A549 (cell line): Measurements from ENCODE around the gene PHRF1. TPM values are rescaled to one million over a fixed set of nuclear protein-coding genes. Genes with fewer than 3 reads are reported as not detected.

Source experiments
- ATAC-seq, 2 experiments: fragments of 200-7000 bp in 1 of 2; fragments of >200 bp in 1 of 2; cut with Nextera tagmentation in 1 of 2; cut with Tn5 transposase in 1 of 2; 3 replicates each; pipeline versions ENCODE4 v1.8.0 to v1.9.1; 2018 to 2020; ENCODE audit warnings: mild to moderate bottlenecking in 1 of 2, moderate library complexity in 1 of 2
- CTCF ChIA-PET: fragments of 300-600 bp; sonication (Branson Sonifier 250); formaldehyde crosslinking; extraction: SDS; loops from one replicate; lab custom pipeline; 2021; ENCODE audit warnings: antibody characterized with exemption, inconsistent platforms; lab: Yijun Ruan, JAX
- POLR2A ChIA-PET: fragments of 350-600 bp; formaldehyde crosslinking; extraction: SDS; loops from one replicate; lab custom pipeline; 2021; ENCODE audit warnings: antibody characterized with exemption, inconsistent platforms; lab: Yijun Ruan, JAX
- DNase-seq, 2 experiments: peaks; one replicate each; pipeline versions ENCODE4 v3.0.0 to v3.0.0-alpha.2; 2011 to 2016; ENCODE audit warnings: low read depth in 1 of 2, low spot score in 1 of 2
- FAIRE-seq: peaks from 2 replicates; lab custom pipeline; 2011; peaks lifted over from hg19 to GRCh38; lab: Jason Lieb, UNC
- H3K27ac ChIP-seq, 2 experiments: fragments of >200 bp; sonication (Bioruptor Twin); formaldehyde crosslinking; 3 replicates each; pipeline ENCODE4 v1.5.1; 2016 to 2017
- H3K4me1 ChIP-seq: fragments of >200 bp; sonication (Bioruptor Twin); formaldehyde crosslinking; 3 replicates; pipeline ENCODE4 v1.6.1; 2016
- H3K4me2 ChIP-seq: fragments of >200 bp; sonication (Bioruptor Twin); formaldehyde crosslinking; 3 replicates; pipeline ENCODE4 v1.6.1; 2016
- H3K4me3 ChIP-seq: fragments of >200 bp; sonication (Bioruptor Twin); formaldehyde crosslinking; 3 replicates; pipeline ENCODE4 v1.5.1; 2016
- H3K9me3 ChIP-seq: fragments of >200 bp; sonication (Bioruptor Twin); formaldehyde crosslinking; 3 replicates; pipeline ENCODE4 v1.6.1; 2016
- BCL3 ChIP-seq: fragments of >200 bp; sonication (Bioruptor Twin); formaldehyde crosslinking; IDR thresholded peaks from 3 replicates; pipeline ENCODE4 v1.6.1; 2016
- CHD4 ChIP-seq: fragments of 200-600 bp; sonication (generic); IDR thresholded peaks from 2 replicates; pipeline ENCODE4 v1.6.1; 2016; ENCODE audit warnings: antibody characterized with exemption, mild to moderate bottlenecking, borderline replicate concordance
- CTCF ChIP-seq: fragments of >200 bp; sonication (Bioruptor Twin); formaldehyde crosslinking; IDR thresholded peaks from 3 replicates; pipeline ENCODE4 v1.5.1; 2016
- EHMT2 ChIP-seq: fragments of 200-600 bp; sonication (generic); IDR thresholded peaks from 2 replicates; pipeline ENCODE4 v1.6.1; 2016; ENCODE audit warnings: antibody characterized with exemption, low read depth, mild to moderate bottlenecking, moderate library complexity
- FOSB ChIP-seq: fragments of 250-450 bp; sonication (Bioruptor Pico); IDR thresholded peaks from 2 replicates; pipeline ENCODE4 v1.5.0; 2020; ENCODE audit warnings: mild to moderate bottlenecking, moderate library complexity
- FOXS1 ChIP-seq: fragments of 250-450 bp; sonication (Bioruptor Pico); IDR thresholded peaks from 2 replicates; pipeline ENCODE4 v1.5.0; 2020; ENCODE audit warnings: mild to moderate bottlenecking, moderate library complexity
- HMGXB4 ChIP-seq: fragments of 250-450 bp; sonication (Bioruptor Pico); IDR thresholded peaks from 2 replicates; pipeline ENCODE4 v1.5.0; 2021; ENCODE audit warnings: mild to moderate bottlenecking, moderate library complexity, borderline replicate concordance
- JUN ChIP-seq, 2 experiments: fragments of >200 bp; sonication (Bioruptor Twin); formaldehyde crosslinking; IDR thresholded peaks; 2 replicates in 1 of 2; 3 replicates in 1 of 2; pipeline ENCODE4 v1.6.1; 2016 to 2017
- KDM1A ChIP-seq: fragments of 200-600 bp; sonication (generic); IDR thresholded peaks from 2 replicates; pipeline ENCODE4 v1.6.1; 2016; ENCODE audit warnings: low read depth, mild to moderate bottlenecking
- MAFK ChIP-seq: fragments of 450-650 bp; IDR thresholded peaks from 2 replicates; pipeline ENCODE4 v1.6.1; 2014; ENCODE audit not compliant: partially characterized antibody
- MAX ChIP-seq: IDR thresholded peaks from 2 replicates; pipeline ENCODE4 v1.6.1; 2012
- MAZ ChIP-seq: fragments of 150-350 bp; IDR thresholded peaks from 2 replicates; pipeline ENCODE4 v1.6.1; 2014; ENCODE audit warnings: antibody characterized with exemption, low read depth, low read length, borderline replicate concordance
- MYC ChIP-seq: IDR thresholded peaks from 2 replicates; pipeline ENCODE4 v1.6.1; 2012; ENCODE audit warnings: mild to moderate bottlenecking, inconsistent platforms, low read length, improper control_type of control experiment, borderline replicate concordance
- NFE2L2 ChIP-seq: fragments of 150-350 bp; conservative IDR thresholded peaks from 2 replicates; pipeline ENCODE4 v1.6.1; 2014; ENCODE audit warnings: low read length
- NR3C1 ChIP-seq: fragments of >200 bp; sonication (Bioruptor Twin); formaldehyde crosslinking; IDR thresholded peaks from 3 replicates; pipeline ENCODE4 v1.6.1; 2017
- PHF8 ChIP-seq: fragments of 200-600 bp; sonication (generic); IDR thresholded peaks from 2 replicates; pipeline ENCODE4 v1.6.1; 2016; ENCODE audit warnings: low read depth, mild to moderate bottlenecking, antibody characterized with exemption, moderate library complexity, borderline replicate concordance
- POLR2AphosphoS2 ChIP-seq: conservative IDR thresholded peaks from 2 replicates; pipeline ENCODE4 v1.6.1; 2012; ENCODE audit warnings: low read length, improper control_type of control experiment, inconsistent platforms
- RAD21 ChIP-seq, 2 experiments: fragments of >200 bp in 1 of 2; sonication (Bioruptor Twin) in 1 of 2; formaldehyde crosslinking in 1 of 2; IDR thresholded peaks in 1 of 2; conservative IDR thresholded peaks in 1 of 2; 2 replicates in 1 of 2; 3 replicates in 1 of 2; pipeline ENCODE4 v1.6.1; 2012 to 2018; ENCODE audit warnings: inconsistent platforms in 1 of 2
- SMC3 ChIP-seq: fragments of >200 bp; sonication (Bioruptor Twin); formaldehyde crosslinking; IDR thresholded peaks from 3 replicates; pipeline ENCODE4 v1.6.1; 2018; ENCODE audit warnings: inconsistent platforms
- ZFP36 ChIP-seq: fragments of 450-650 bp; IDR thresholded peaks from 2 replicates; pipeline ENCODE4 v1.6.1; 2014; ENCODE audit warnings: borderline replicate concordance; ENCODE audit not compliant: partially characterized antibody
- ZSCAN20 ChIP-seq: fragments of 250-450 bp; sonication (Bioruptor Pico); IDR thresholded peaks from 2 replicates; pipeline ENCODE4 v1.8.0; 2022; ENCODE audit warnings: mild to moderate bottlenecking, moderate library complexity
- WGBS: methylation state at CpG from one replicate; pipeline ENCODE4 v1.1.6; 2017; ENCODE audit errors: missing lambda C conversion rate; 5-methylcytosine and 5-hydroxymethylcytosine counted together
- polyA plus RNA-seq, 4 experiments: library from polyadenylated mRNA; depleted of rRNA in 3 of 4; stranded (reverse); fragments of >200 nt; fragmentation: RNase III in 1 of 4; extraction: RNeasy Plus Mini Kit Qiagen cat#74134 plus additional on column Dnase treatment in 1 of 4; gene quantifications; 2 replicates in 3 of 4; 3 replicates in 1 of 4; pipeline ENCODE4 v1.2.3, GENCODE V29; 2011 to 2017
- TF ChIP-seq, protein P1 (sequence below): IDR thresholded peaks from 2 replicates; pipeline ENCODE4 v1.6.1; 2012; ENCODE audit warnings: low read depth, borderline replicate concordance

The PHRF1 gene
- polyA plus RNA-seq, 2 of the 4 experiments (the other 2 are of a cell fraction), result 10.8 to 25.3 TPM

DNA sequence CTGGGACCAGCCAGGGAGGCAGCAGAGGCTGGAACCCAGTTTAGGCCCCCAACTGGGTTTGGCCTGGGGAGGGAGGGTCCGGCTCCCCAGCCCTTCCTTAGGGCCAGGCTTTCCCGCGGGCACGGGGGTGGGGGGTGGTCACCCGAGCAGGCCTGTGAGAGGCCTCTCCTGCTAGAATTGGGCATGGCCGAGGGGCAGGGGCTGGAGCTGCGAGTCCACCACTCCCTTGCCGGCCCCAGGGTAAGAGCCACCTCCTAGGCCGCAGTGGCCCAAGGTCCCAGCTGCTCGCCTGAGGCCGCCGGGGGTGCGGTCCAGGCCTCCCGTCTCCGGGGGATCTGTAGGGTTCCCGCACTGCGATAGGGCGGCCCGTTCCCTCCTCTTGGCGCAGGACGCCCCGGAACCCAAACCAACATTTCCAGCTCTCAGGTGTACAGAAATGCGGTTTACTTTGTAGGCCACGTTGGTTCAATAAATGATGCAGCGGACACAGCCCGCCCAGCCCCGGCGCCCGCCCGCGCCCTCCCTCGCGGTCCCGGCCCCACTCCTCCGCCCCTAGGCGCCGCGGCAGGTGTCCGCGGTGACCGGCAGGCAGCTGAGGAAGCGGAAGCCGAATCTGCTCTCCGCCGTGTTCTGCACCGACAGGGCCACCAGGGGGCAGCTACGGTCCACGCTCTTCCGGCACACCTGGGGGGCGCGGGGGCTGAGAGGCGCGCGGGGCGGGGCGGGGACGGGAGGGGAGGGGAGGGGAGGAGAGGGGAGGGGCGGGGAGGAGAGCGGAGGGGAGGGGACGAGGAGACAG, 21.6 kb upstream of the PHRF1 start:
- H3K9me3 ChIP-seq, result no peaks in the 10 kb centered on the region
- ChIA-PET POLR2A (interaction anchor here (0.9 to 1.0 kb wide), 2 partner anchors 14 to 21 kb away, joined by 3 to 4 read pairs; no protein-coding TSS in a partner anchor), CTCF (interaction anchor here (0.6 to 5.9 kb wide), 34 partner anchors 10 to 248 kb away, joined by 3 to 66 read pairs (median 4); partner anchors contain the start of genes EPS8L2, HRAS and TMEM80)
- H3K4me1 ChIP-seq, result peaks cover 19% of the 10 kb centered on the region
- TF ChIP-seq HMGXB4 (no peak), MAFK (no peak), SMC3 (peak; percentile 72; the same call in 2 of the 3 replicates), RAD21 (conservative IDR thresholded peaks at IDR 0.05 in 1 of 2, IDR thresholded peaks at IDR 0.05 in 1 of 2) (peak; percentile 71 to 84), PHF8 (no peak), CHD4 (no peak), NFE2L2 (no peak), BCL3 (no peak), CTCF (peak; percentile 52), ZFP36 (no peak), MAX (no peak; the same call in 1 of the 2 replicates), POLR2AphosphoS2 (no peak), KDM1A (no peak), MYC (no peak), NR3C1 (no peak), FOSB (CRISPR knock-in tag) (no peak), MAZ (peak; percentile 64; the same call in 1 of the 2 replicates), ZSCAN20 (CRISPR knock-in tag) (no peak)
- DNase-seq (peak; percentile 69 to 81), ATAC-seq (peak; percentile 48 to 72; a peak in 5 of 6 replicates), FAIRE-seq (no peak)
- peak overlapping the region; percentile 67 for H3K4me3 ChIP-seq
- WGBS, result 30% methylated on average over 20 of the region's 60 CpGs
- peak overlapping the region; percentile 81 to 88; a peak in 5 of 6 replicates for H3K27ac ChIP-seq
- H3K4me2 ChIP-seq, result peak overlapping the region; percentile 96

DNA sequence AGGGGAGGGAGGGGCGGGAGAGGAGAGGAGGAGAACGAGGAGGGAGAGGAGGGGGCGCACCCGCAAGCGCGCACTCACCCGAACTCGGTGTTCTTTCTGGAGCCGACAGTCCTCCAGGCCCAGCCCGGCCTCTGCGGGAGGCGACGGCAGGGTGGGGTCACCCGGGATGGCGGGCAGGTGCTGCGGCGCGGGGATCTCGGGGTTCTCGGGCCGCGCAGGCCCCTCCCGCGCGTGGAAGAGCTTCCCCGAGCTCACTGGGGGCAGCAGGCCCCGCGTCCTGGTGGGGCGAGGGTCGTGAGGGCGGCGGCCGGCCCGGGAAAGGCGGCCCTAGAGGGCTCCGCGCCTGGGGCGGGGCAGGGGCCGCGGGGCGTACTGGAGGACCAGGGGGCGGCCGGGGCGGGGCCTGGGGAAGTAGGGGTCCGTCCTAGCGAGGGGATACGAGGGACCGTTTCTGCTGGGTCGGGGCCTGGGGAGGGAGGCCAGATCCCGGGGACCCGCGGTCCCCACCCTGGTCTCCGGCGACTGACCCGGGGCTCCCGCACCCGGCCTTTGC, 21.0 kb upstream of the PHRF1 start:
- peak overlapping the region; percentile 81 to 88 for H3K27ac ChIP-seq
- CTCF ChIA-PET, result interaction anchor here (0.8 to 5.9 kb wide), 25 partner anchors 11 to 233 kb away, joined by 3 to 66 read pairs (median 5); partner anchors contain the start of genes HRAS and TMEM80
- TF ChIP-seq JUN (IDR thresholded peaks at IDR 0.05), result peak in 1 of 2 experiments; percentile 42; a peak in 1 of 5 replicates
- TF ChIP-seq, protein P1, sequence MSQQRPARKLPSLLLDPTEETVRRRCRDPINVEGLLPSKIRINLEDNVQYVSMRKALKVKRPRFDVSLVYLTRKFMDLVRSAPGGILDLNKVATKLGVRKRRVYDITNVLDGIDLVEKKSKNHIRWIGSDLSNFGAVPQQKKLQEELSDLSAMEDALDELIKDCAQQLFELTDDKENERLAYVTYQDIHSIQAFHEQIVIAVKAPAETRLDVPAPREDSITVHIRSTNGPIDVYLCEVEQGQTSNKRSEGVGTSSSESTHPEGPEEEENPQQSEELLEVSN, result no peak
- no peak for TF ChIP-seq FOXS1 (CRISPR knock-in tag)
- TF ChIP-seq EHMT2, result no peak
- TF ChIP-seq SMC3, result peak; percentile 34; the same call in 2 of the 3 replicates
- TF ChIP-seq, all 56 proteins: peak for 2
- peaks cover 23% of the 10 kb centered on the region for H3K4me1 ChIP-seq
- no peak for DNase-seq
- POLR2A ChIA-PET, result interaction anchor here (0.9 to 1.0 kb wide), 2 partner anchors 13 to 21 kb away, joined by 3 to 4 read pairs; no protein-coding TSS in a partner anchor
- FAIRE-seq, result no peak
- peak in 1 of 2 experiments; percentile 7; a peak in 2 of 6 replicates for ATAC-seq
- 2% methylated on average over 32 of the region's 57 CpGs for WGBS
- peak overlapping the region; percentile 96 for H3K4me2 ChIP-seq
- H3K4me3 ChIP-seq, result peak overlapping the region; percentile 67
- no peaks in the 10 kb centered on the region for H3K9me3 ChIP-seq
